Mesenchymal stem cell (in vitro differentiated cells and primary cell): ENCODE results near the gene ZNF71.

Experiments
- DNase-seq: peaks from one replicate; pipeline ENCODE4 v3.0.0-alpha.2; 2013
- H2AFZ ChIP-seq: one replicate; pipeline ENCODE4 v1.6.1; 2013; ENCODE audit warnings: low read depth, mild to moderate bottlenecking, control low read depth, inconsistent platforms, low read length, moderate library complexity
- H2AK5ac ChIP-seq: 2 replicates; pipeline ENCODE4 v1.6.1; 2013; ENCODE audit warnings: low read length, moderate library complexity, mild to moderate bottlenecking, inconsistent platforms; ENCODE audit not compliant: severe bottlenecking
- H2BK120ac ChIP-seq: one replicate; pipeline ENCODE4 v1.6.1; 2013; ENCODE audit warnings: low read depth, mild to moderate bottlenecking, inconsistent platforms, low read length, moderate library complexity
- H2BK12ac ChIP-seq, 2 experiments: one replicate each; pipeline ENCODE4 v1.6.1; 2013; ENCODE audit warnings: inconsistent platforms in 2 of 2, low read length in 2 of 2, mild to moderate bottlenecking in 2 of 2, moderate library complexity in 2 of 2, control low read depth in 1 of 2
- H2BK15ac ChIP-seq: one replicate; pipeline ENCODE4 v1.6.1; 2013; ENCODE audit warnings: mild to moderate bottlenecking, low read depth, inconsistent platforms; ENCODE audit not compliant: poor library complexity, severe bottlenecking
- H2BK5ac ChIP-seq: 2 replicates; pipeline ENCODE4 v1.6.1; 2013; ENCODE audit warnings: low read depth, mild to moderate bottlenecking, low read length, control low read depth, inconsistent platforms; ENCODE audit not compliant: poor library complexity, severe bottlenecking
- H3K14ac ChIP-seq, 2 experiments: one replicate each; pipeline ENCODE4 v1.6.1; 2013; ENCODE audit warnings: inconsistent platforms in 2 of 2, low read length in 2 of 2, control low read depth in 1 of 2, mild to moderate bottlenecking in 1 of 2, moderate library complexity in 1 of 2
- H3K18ac ChIP-seq, 2 experiments: one replicate each; pipeline ENCODE4 v1.6.1; 2013; ENCODE audit warnings: inconsistent platforms in 2 of 2, low read length in 2 of 2, control low read depth in 1 of 2, low read depth in 1 of 2, mild to moderate bottlenecking in 1 of 2
- H3K23ac ChIP-seq, 2 experiments: one replicate each; pipeline ENCODE4 v1.6.1; 2013; ENCODE audit warnings: inconsistent platforms in 2 of 2, low read length in 2 of 2, mild to moderate bottlenecking in 2 of 2, moderate library complexity in 2 of 2, control low read depth in 1 of 2
- H3K27ac ChIP-seq: 2 replicates; pipeline ENCODE4 v1.5.1; 2013; ENCODE audit warnings: mild to moderate bottlenecking, moderate library complexity, low read length, control low read depth, inconsistent platforms; ENCODE audit not compliant: poor library complexity, severe bottlenecking
- H3K27me3 ChIP-seq, 2 experiments: 2 replicates each; pipeline versions ENCODE4 v1.6.1 to v1.7.0; 2013; ENCODE audit warnings: low read length in 2 of 2, mild to moderate bottlenecking in 2 of 2, moderate library complexity in 2 of 2, control low read depth in 1 of 2, inconsistent platforms in 1 of 2; ENCODE audit not compliant: control insufficient read depth in 1 of 2, insufficient read depth in 1 of 2
- H3K36me3 ChIP-seq, 2 experiments: 2 replicates each; pipeline versions ENCODE4 v1.6.1 to v1.7.0; 2013; ENCODE audit warnings: low read length in 2 of 2, control low read depth in 1 of 2, inconsistent platforms in 1 of 2, low read depth in 1 of 2, mild to moderate bottlenecking in 1 of 2; ENCODE audit not compliant: insufficient read depth in 2 of 2, control insufficient read depth in 1 of 2
- H3K4ac ChIP-seq, 2 experiments: one replicate each; pipeline ENCODE4 v1.6.1; 2013; ENCODE audit warnings: inconsistent platforms in 2 of 2, low read length in 2 of 2, mild to moderate bottlenecking in 2 of 2, moderate library complexity in 2 of 2, control low read depth in 1 of 2, low read depth in 1 of 2
- H3K4me1 ChIP-seq: 2 replicates; pipeline ENCODE4 v1.6.1; 2013; ENCODE audit warnings: low read depth, low read length, control low read depth; ENCODE audit not compliant: control insufficient read depth, insufficient read depth
- H3K4me2 ChIP-seq: 2 replicates; pipeline ENCODE4 v1.6.1; 2013; ENCODE audit warnings: low read length, mild to moderate bottlenecking, inconsistent platforms; ENCODE audit not compliant: poor library complexity, severe bottlenecking
- H3K4me3 ChIP-seq, 2 experiments: 2 replicates each; pipeline versions ENCODE4 v1.5.1 to v1.7.0; 2013; ENCODE audit warnings: low read length in 2 of 2, mild to moderate bottlenecking in 2 of 2, control low read depth in 1 of 2, low read depth in 1 of 2; ENCODE audit not compliant: insufficient read depth in 1 of 2
- H3K79me1 ChIP-seq: replicated peaks from 2 replicates; pipeline ENCODE4 v1.6.1; 2013; ENCODE audit warnings: mild to moderate bottlenecking, control low read depth, low read length, inconsistent platforms; ENCODE audit not compliant: poor library complexity, severe bottlenecking
- H3K9ac ChIP-seq: 2 replicates; pipeline ENCODE4 v1.7.0; 2013; ENCODE audit warnings: mild to moderate bottlenecking, low read length, moderate library complexity
- H3K9me3 ChIP-seq: 2 replicates; pipeline ENCODE4 v1.7.0; 2013; ENCODE audit warnings: mild to moderate bottlenecking, low read length; ENCODE audit not compliant: control insufficient read depth
- H4K8ac ChIP-seq: one replicate; pipeline ENCODE4 v1.6.1; 2013; ENCODE audit warnings: inconsistent platforms, mild to moderate bottlenecking, low read length, moderate library complexity
- H4K91ac ChIP-seq: one replicate; pipeline ENCODE4 v1.6.1; 2013; ENCODE audit warnings: mild to moderate bottlenecking, low read length, inconsistent platforms
- WGBS: methylation state at CpG from one replicate; pipeline ENCODE4 v1.1.7; 2013; ENCODE audit warnings: mixed read lengths; 5-methylcytosine and 5-hydroxymethylcytosine counted together

The ZNF71 gene

GRCh38 chr19:56619121-56619520 is 24.0 kb downstream of the ZNF71 start:
- Histone ChIP-seq H4K8ac (no peak overlapping the region), H3K18ac (no peak overlapping the region), H3K9ac (no peak overlapping the region), H3K4ac (no peak overlapping the region), H3K27ac (no peak overlapping the region), H3K36me3 (peaks cover 54 to 56% of the 10 kb centered on the region in 2 experiments), H3K23ac (no peak overlapping the region), H2BK120ac (no peak overlapping the region), H4K91ac (no peak overlapping the region), H3K14ac (no peak overlapping the region), H3K4me2 (no peak overlapping the region), H2AFZ (no peak overlapping the region), H2BK5ac (no peak overlapping the region), H3K4me1 (no peaks in the 10 kb centered on the region), H2AK5ac (no peak overlapping the region), H3K27me3 (no peaks in the 10 kb centered on the region), H3K79me1 (peaks cover 59% of the 10 kb centered on the region), H2BK15ac (no peak overlapping the region), H3K9me3 (peaks cover 83% of the 10 kb centered on the region), H3K4me3 (no peak overlapping the region), H2BK12ac (no peak overlapping the region)
- WGBS: 98% methylated on average over 6 of the region's 8 CpGs
- DNase-seq: no peak

- Histone ChIP-seq H2AFZ (no peak overlapping the region), H2BK15ac (no peak overlapping the region), H3K4ac (no peak overlapping the region), H4K8ac (no peak overlapping the region), H3K27me3 (no peaks in the 10 kb centered on the region), H2BK120ac (no peak overlapping the region), H3K27ac (no peak overlapping the region), H2AK5ac (no peak overlapping the region), H2BK5ac (no peak overlapping the region), H3K4me1 (no peaks in the 10 kb centered on the region), H3K23ac (no peak overlapping the region), H3K14ac (no peak overlapping the region), H3K36me3 (peaks cover 54 to 70% of the 10 kb centered on the region in 2 experiments), H4K91ac (no peak overlapping the region), H3K9ac (no peak overlapping the region), H3K9me3 (peaks cover 76% of the 10 kb centered on the region), H3K4me3 (no peak overlapping the region), H3K79me1 (peaks cover 56% of the 10 kb centered on the region), H3K18ac (no peak overlapping the region), H3K4me2 (no peak overlapping the region), H2BK12ac (no peak overlapping the region)
- no peak for DNase-seq
- over 99% methylated on average over 34 of the region's 37 CpGs for whole genome bisulfite sequencing
Observed at GRCh38 chr19:56622374-56622773, 27.3 kb downstream of the ZNF71 start.

- H3K27ac ChIP-seq: no peak overlapping the region
- H3K4ac ChIP-seq: no peak overlapping the region
- no peaks in the 10 kb centered on the region for H3K4me1 ChIP-seq
- no peak overlapping the region for H3K9ac ChIP-seq
- peaks cover 53% of the 10 kb centered on the region for H3K79me1 ChIP-seq
- H2AFZ ChIP-seq: no peak overlapping the region
- no peak overlapping the region for H2BK15ac ChIP-seq
- H3K36me3 ChIP-seq: peaks cover 48 to 63% of the 10 kb centered on the region in 2 experiments
- H3K4me2 ChIP-seq: no peak overlapping the region
- peaks cover 71% of the 10 kb centered on the region for H3K9me3 ChIP-seq
- H2BK12ac ChIP-seq: no peak overlapping the region
- no peak for DNase-seq
- WGBS: 97% methylated on average over 7 of the region's 9 CpGs
- H3K27me3 ChIP-seq: no peaks in the 10 kb centered on the region
- H3K18ac ChIP-seq: no peak overlapping the region
- H3K23ac ChIP-seq: no peak overlapping the region
- no peak overlapping the region for H3K14ac ChIP-seq
- no peak overlapping the region for H2BK120ac ChIP-seq
- H2AK5ac ChIP-seq: no peak overlapping the region
- H3K4me3 ChIP-seq: no peak overlapping the region
- no peak overlapping the region for H4K8ac ChIP-seq
- no peak overlapping the region for H4K91ac ChIP-seq
- no peak overlapping the region for H2BK5ac ChIP-seq
Observed at GRCh38 chr19:56623006-56623405, 27.9 kb downstream of the ZNF71 start.

GRCh38 chr19:56625708-56626107 is 30.6 kb downstream of the ZNF71 start:
- Histone ChIP-seq H3K9me3 (peaks cover 69% of the 10 kb centered on the region), H4K8ac (no peak overlapping the region), H2BK15ac (no peak overlapping the region), H4K91ac (no peak overlapping the region), H2BK5ac (no peak overlapping the region), H3K23ac (no peak overlapping the region), H3K27ac (no peak overlapping the region), H3K18ac (no peak overlapping the region), H3K27me3 (no peaks in the 10 kb centered on the region), H2BK12ac (no peak overlapping the region), H3K4me3 (no peak overlapping the region), H3K9ac (no peak overlapping the region), H2BK120ac (no peak overlapping the region), H3K4me2 (no peak overlapping the region), H3K4me1 (no peaks in the 10 kb centered on the region), H3K79me1 (peaks cover 34% of the 10 kb centered on the region), H3K14ac (no peak overlapping the region), H2AK5ac (no peak overlapping the region), H3K4ac (no peak overlapping the region), H3K36me3 (peaks cover 43 to 44% of the 10 kb centered on the region in 2 experiments), H2AFZ (no peak overlapping the region)
- DNase-seq: no peak
- 97% methylated on average over 8 of the region's 9 CpGs for WGBS
